TTC549 (cell line): ENCODE data around the gene ELMO1.
"Not testable (repeated sequence)": the region's sequence is repeated elsewhere in the genome, so short reads cannot be mapped to it uniquely, and the experiment has no call there.

Experiments
- FAIRE-seq: peaks from 2 replicates; lab custom pipeline; 2012; peaks lifted over from hg19 to GRCh38; lab: Jason Lieb, UNC

The ELMO1 gene

GRCh38 chr7:37013771-37014170 lies 434.9 kb downstream of the ELMO1 start:
- FAIRE-seq = no peak

- no peak for FAIRE-seq
These were observed 437.3 kb downstream of the ELMO1 start for GRCh38 chr7:37011151-37011890.

GRCh38 chr7:37009125-37009675 lies 439.5 kb downstream of the ELMO1 start:
- no peak for FAIRE-seq

DNA sequence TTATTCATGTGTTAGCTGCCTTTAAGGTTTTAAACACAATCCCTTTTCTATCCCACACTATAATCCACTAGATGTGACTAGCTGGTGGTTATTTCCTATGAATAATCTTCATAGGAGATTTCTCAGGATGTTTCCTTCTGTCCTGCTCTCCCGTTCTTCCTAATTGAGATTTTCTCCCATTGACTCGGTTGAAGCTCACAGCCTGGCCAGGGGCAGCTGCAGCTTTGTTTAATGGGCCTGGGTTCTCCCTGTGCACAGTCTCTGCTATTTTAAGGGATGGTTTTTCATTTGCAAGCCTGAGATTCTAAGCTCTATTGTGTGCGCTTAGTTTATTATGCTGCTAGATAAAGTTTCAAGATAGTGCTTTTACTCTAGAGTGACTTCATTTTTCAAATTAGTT lies 441.0 kb downstream of the ELMO1 start:
- FAIRE-seq = no peak

DNA sequence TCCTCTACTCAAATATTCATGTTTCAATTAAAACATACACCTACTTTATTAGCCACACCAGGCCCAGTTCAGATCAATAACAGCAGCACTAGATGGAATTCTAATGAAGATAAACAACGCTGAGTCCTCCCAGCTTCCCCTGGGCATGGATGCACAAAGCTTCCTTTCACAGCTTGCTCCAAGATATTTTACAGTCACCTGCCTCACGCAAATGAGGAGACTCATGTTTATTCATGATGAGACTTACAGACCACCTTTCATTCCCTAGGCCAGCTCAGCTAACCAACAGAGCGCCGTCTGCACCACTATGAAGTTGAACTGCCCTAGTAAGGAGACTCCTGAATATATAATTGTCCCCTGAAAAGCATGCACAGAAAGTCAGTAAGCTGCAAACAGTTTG lies 441.4 kb downstream of the ELMO1 start:
- no peak for FAIRE-seq

- no peak for FAIRE-seq
These were observed 441.9 kb downstream of the ELMO1 start for GRCh38 chr7:37006764-37007163.

GRCh38 chr7:37000511-37000910 lies 448.2 kb downstream of the ELMO1 start:
- no peak for FAIRE-seq

DNA sequence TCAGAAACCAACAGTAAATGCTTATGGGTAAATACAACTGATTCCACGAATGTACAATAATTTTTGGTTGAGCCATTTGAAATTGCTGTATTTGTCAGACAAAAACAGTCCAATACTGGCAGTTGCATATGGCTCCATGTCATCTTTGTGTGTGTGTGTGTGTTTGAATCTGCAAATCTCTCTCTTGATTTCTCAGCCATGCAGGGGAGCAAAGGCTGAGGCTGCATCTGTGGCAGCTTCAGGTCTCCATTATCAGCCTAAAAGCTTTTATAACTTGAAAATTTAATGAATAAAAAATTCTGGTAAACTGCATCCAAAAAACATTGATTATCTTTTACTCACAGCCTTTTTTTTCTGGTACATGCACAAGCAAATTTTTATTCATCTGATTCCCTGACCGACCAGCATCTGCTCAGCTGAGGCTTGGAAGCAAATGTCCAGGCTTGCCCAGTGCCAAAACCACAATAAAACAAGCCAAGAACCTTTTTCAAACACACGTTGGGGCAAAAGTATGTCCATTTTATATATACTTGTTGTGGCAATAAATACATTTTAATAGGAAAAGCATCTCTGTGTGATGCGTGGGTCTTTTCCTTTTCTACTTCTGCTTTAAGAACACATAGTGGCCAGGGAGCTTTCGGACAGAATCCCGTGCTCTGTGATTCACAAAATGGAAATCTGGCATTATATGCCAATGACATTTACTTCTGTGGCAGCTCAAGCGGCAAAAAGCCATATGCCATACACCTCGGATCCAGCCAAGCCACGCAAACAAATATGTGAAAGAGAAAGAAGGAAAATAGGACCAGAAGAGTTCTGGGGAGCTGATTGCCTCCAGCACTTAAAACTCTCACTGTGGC lies 448.8 kb downstream of the ELMO1 start:
- FAIRE-seq = no peak

- no peak for FAIRE-seq
These were observed 452.9 kb downstream of the ELMO1 start for GRCh38 chr7:36995776-36996175.

- FAIRE-seq = no peak
These were observed 454.1 kb downstream of the ELMO1 start for GRCh38 chr7:36994456-36995112.

DNA sequence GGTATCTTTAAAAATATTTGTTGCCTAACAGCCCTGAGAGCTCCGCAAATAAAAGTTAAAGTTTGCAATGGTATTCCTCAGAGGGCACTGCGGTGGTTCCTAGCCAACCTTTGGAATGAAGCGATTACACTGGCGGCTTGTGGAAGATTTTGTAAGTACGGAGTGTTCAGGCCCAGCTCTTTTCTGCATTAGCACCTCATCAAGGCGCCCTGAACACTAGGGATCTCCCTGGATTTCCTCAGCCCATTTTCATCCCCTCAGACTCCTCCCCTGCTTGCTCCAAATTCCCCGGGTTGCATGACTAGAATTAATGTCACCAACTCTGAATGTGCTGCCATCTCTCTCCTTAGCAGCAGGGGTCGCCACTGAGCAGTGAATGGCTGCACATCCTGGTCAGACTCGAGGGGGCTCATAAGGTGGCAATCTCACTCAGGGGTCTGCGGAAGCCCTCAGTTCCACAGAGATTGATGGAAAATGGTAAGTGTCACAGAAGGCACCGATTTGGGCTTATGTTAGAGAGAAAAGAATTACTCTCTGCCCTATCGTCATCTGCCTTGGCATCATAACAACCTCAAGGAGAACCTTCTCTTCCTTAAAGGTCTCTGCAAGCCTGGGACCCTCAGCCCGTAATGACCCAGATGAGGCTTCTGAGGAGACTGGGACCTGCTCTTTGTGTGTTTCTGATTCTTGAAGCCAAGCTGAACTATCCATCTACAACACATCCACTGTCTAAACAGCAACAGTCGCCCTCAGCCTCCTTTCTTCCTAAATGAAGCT lies 461.5 kb downstream of the ELMO1 start:
- no peak for FAIRE-seq

- no peak for FAIRE-seq
These were observed 462.1 kb downstream of the ELMO1 start for GRCh38 chr7:36986511-36986933.

- FAIRE-seq = no peak
These were observed 462.7 kb downstream of the ELMO1 start for GRCh38 chr7:36985866-36986400.

GRCh38 chr7:36985316-36985715 lies 463.3 kb downstream of the ELMO1 start:
- no peak for FAIRE-seq

GRCh38 chr7:36984710-36985312 lies 463.9 kb downstream of the ELMO1 start:
- no peak for FAIRE-seq

- FAIRE-seq = no peak
These were observed 464.6 kb downstream of the ELMO1 start for GRCh38 chr7:36984041-36984521.

DNA sequence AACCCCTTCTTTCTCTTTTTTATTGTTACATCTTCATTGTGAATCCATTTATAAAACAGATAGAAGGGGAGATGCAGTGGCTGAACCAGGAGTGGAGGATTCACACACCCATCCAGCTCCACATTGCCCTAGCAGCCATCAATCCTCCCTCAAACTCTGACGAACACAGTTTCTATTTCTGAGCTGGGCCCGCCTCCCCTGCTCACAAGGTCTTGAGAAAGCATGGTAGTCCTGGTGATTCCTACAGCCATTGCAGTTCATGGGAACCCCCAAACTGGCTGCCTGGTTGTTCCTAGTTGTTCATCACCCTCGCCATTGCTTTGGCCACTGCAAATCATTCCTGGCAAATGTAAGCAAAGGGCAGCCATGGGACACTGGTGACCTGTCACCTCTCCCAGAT lies 465.9 kb downstream of the ELMO1 start:
- no peak for FAIRE-seq

DNA sequence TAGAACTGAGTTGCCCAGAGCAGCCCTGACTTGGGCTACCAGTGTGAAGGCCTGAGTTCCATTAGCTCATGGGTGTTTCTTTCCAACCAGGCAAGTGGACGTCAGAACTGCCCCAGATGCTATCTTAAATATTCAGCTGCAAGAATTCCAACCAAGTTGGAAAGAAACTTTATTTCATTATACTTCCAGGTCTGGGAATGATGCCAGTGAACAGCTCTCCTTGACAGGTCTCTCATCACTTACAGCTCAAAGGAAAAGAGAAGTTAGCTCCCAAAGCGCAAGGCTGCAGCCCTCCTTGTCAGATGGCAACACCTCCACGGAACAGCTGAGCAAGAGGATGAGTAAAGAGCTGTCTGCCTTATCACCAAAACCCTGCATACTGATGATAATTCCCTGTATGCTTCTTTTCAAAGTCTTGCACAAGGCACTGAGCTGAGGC lies 468.8 kb downstream of the ELMO1 start:
- FAIRE-seq = no peak

DNA sequence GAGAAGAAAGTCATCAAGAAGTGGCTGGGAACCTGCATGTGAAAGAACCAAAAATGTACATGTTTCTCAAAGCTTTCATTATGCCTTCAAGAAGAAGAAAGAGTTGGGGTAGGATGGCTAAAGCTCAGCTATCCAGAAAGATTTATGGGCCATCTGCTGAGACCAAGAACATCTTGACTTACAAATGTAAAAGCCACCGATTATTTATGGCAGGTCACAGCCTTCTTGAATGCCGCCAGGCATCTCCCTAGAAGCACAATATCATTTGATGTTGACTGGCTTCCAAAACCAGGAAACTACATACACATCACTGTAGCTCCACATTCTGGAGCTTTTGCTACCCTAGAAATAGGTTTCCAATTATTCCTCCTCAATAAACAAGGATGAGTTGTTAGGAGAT lies 470.2 kb downstream of the ELMO1 start:
- FAIRE-seq = no peak

GRCh38 chr7:36977878-36978277 lies 470.8 kb downstream of the ELMO1 start:
- no peak for FAIRE-seq

DNA sequence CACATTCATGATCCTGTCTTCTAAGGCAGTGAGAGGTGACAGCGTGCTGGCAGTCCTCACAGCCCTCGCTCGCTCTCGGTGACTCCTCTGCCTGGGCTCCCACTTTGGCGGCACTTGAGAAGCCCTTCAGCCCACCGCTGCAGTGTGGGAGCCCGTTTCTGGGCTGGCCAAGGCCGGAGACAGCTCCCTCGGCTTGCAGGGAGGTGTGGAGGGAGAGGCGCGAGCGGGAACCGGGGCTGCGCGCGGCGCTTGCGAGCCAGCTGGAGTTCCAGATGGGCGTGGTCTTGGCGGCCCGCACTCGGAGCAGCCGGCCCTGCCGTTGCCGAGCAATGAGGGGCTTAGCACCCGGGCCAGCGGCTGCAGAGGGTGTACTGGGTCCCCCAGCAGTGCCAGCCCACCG lies 475.1 kb downstream of the ELMO1 start:
- FAIRE-seq = not testable (repeated sequence)
